HG03196 (cell line): Measurements from ENCODE around the gene ZFP3.
"Not testable (repeated sequence)": the region's sequence is repeated elsewhere in the genome, so short reads cannot be mapped to it uniquely, and the experiment has no call there.

Experiments used
- ATAC-seq: cut with Tn5 transposase; IDR thresholded peaks from one replicate; pipeline ENCODE4 v1.9.1; 2021; ENCODE audit not compliant: unreplicated experiment

ZFP3 gene

DNA sequence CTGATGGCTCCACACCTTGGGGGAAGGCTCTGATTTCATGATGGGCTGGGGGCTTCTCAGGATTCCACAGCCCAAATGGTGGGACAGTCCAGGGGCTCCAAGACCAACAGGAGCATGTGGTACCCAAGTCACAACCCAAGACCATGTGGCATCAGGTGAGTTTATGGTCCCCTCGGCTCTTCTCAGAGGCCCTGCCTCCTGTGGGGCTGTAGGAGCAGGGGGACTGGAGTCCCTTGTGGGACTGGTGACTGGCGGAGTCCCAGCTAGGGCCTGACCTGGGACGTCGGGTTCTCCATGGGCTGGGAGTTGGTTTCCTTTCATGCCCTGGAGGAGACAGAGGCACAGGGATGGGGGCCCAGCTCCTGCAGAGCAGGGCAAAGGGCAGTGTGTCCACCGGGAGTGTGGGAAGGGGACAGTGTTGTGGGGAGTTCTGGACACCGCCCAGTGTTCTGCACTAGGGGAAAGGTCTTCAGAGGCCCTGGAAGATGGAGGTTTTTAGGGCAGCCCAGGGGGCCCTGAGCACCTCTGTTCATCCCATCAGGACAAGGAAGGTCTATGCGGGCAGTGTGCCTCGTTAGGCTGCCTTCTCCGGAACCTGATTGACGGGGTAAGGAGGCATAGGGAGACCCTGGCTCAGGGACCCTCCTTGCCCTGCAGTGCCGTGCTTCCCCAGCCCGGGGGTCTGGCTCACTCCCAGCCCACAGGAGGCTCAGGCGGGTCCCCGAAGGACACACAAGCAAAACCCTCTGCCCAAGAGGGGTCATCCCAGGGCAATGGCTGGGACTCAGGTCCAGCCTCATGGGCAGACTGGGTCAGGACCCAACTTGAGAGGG is 58.5 kb downstream of the ZFP3 start:
- ATAC-seq, result not testable (repeated sequence)

DNA sequence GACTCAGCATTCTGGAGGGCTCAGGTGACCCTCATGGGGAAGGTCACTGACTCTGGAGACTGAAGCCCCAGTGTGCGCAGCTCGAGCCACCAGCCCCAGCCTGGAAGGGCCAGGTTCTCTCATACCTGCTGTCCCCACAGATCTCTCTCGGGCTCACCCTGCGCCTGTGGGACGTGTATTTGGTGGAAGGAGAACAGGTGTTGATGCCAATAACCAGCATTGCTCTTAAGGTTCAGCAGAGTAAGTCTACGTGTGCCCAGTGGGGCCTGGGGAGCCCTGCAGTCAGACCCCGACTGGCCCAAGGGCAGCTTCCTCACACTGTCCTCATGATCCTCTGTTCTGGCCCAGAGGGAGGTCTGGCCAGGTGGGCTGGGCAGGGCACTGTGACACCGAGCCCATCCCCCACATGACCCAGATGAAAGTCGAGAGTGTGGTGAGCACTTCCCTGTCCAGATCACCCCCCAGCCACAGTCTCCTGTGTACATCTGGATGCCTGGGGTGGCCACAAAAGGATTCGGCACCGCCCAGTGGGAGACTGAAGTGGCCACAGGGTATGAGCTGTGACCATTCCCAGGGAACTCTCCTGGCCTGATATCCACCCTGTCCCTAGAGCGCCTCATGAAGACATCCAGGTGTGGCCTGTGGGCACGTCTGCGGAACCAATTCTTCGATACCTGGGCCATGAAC is 59.4 kb downstream of the ZFP3 start:
- ATAC-seq, result not testable (repeated sequence)

DNA sequence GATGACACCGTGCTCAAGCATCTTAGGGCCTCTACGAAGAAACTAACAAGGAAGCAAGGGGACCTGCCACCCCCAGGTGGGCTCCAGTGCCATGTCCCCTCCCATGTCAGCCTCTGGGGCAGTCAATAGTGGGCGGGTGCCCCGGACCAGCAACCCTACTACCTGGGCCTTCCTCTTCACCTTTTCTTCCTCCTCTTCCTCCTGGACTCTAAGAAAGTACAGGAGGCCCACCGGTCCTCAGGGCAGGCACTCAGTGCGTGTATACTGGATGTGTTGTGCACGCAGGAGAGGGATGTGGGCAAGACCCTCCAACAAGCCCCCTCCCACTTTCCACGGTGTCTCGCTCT is 59.9 kb downstream of the ZFP3 start:
- ATAC-seq, result not testable (repeated sequence)

DNA sequence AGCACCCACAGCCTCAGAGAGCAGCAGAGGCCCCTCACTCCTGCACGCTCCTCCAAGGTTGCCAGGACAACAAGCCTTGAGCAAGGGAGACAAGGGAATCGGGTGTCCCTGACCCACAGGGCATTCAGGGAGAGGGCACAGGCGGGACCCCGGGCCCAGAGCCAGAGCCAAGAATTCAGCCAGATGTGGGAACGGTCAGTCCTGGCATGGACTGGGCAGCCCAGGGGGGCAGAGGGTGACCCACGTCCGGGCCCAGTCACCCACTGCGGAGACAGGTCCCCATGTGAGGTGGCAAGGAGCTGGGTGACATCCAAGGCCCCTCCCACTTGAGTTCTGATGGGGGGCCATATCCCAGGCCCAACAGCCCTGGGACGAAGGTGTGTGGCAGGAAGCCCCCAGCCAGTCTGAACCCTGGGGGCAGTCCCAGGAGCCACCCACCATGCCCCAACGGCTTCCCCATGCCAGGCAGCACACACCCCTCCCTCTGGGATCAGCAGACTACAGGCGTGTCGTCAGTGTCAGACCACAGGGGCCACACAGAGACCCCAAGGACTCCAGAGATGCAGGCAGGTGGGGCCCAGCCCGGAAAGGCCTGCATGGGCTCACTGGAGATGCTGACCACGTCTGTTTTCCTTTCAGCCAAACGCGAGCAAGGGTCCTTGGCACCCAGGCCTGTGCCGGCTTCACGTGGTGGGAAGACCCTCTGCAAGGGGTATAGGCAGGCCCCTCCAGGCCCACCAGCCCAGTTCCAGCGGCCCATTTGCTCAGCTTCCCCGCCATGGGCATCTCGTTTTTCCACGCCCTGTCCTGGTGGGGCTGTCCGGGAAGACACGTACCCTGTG is 60.6 kb downstream of the ZFP3 start:
- ATAC-seq, result no peak

DNA sequence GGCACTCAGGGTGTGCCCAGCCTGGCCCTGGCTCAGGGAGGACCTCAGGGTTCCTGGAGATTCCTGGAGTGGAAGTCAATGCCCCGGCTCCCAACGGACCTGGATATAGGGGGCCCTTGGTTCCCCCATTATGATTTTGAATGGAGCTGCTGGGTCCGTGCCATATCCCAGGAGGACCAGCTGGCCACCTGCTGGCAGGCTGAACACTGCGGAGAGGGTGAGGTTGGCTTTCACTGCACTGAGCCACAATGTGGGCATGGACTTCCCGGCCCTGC is 61.1 kb downstream of the ZFP3 start:
- no peak for ATAC-seq

DNA sequence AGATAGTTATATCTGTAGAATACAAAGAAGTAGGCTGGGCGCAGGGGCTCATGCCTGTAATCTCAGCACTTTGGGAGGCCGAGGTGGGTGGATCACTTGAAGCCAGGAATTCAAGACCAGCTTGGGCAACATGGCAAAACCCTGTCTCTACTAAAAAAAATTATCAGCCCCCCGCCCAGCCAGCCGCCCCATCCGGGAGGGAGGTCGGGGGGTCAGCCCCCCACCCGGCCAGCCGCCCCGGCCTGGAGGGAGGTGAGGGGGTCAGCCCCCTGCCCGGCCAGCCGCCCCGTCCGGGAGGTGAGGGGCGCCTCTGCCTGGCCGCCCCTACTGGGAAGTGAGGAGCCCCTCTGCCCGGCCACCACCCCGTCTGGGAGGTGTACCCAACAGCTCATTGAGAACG is 64.6 kb downstream of the ZFP3 start:
- ATAC-seq, result not testable (repeated sequence)
